H9 (cell line): ENCODE data around the gene MPP2. TPM values are rescaled to one million over a fixed set of nuclear protein-coding genes. Genes with fewer than 3 reads are reported as not detected.

Experiments
- DNase-seq: peaks from one replicate; pipeline ENCODE4 v3.0.0-alpha.2; 2017
- H2AFZ ChIP-seq: one replicate; pipeline ENCODE4 v1.6.1; 2013; ENCODE audit warnings: mild to moderate bottlenecking, low read length, control low read depth, moderate library complexity
- H2AK5ac ChIP-seq: 2 replicates; pipeline ENCODE4 v1.6.1; 2013; ENCODE audit warnings: low read length, control low read depth, mixed read lengths; ENCODE audit not compliant: insufficient read length
- H2BK120ac ChIP-seq: one replicate; pipeline ENCODE4 v1.6.1; 2013; ENCODE audit warnings: low read depth, mild to moderate bottlenecking, low read length, control low read depth, inconsistent platforms; ENCODE audit not compliant: poor library complexity, severe bottlenecking
- H2BK12ac ChIP-seq: 2 replicates; pipeline ENCODE4 v1.6.1; 2013; ENCODE audit warnings: low read length, control low read depth, mixed read lengths, low read depth; ENCODE audit not compliant: insufficient read length
- H2BK15ac ChIP-seq: 2 replicates; pipeline ENCODE4 v1.6.1; 2013; ENCODE audit warnings: low read depth, low read length, control low read depth
- H2BK20ac ChIP-seq: one replicate; pipeline ENCODE4 v1.6.1; 2013; ENCODE audit warnings: low read depth, mild to moderate bottlenecking, low read length, control low read depth, inconsistent platforms; ENCODE audit not compliant: poor library complexity, severe bottlenecking
- H2BK5ac ChIP-seq: 2 replicates; pipeline ENCODE4 v1.6.1; 2013; ENCODE audit warnings: low read length, control low read depth, mixed read lengths; ENCODE audit not compliant: insufficient read length
- H3K14ac ChIP-seq: 2 replicates; pipeline ENCODE4 v1.6.1; 2013; ENCODE audit warnings: low read length, control low read depth; ENCODE audit not compliant: insufficient read depth
- H3K18ac ChIP-seq: 2 replicates; pipeline ENCODE4 v1.6.1; 2013; ENCODE audit warnings: low read depth, mild to moderate bottlenecking, mixed read lengths, low read length, control low read depth; ENCODE audit not compliant: insufficient read length
- H3K23ac ChIP-seq: 2 replicates; pipeline ENCODE4 v1.6.1; 2013; ENCODE audit warnings: low read length, control low read depth, mixed read lengths, low read depth; ENCODE audit not compliant: insufficient read length
- H3K23me2 ChIP-seq: 2 replicates; pipeline ENCODE4 v1.6.1; 2013; ENCODE audit warnings: low read depth, mild to moderate bottlenecking, mixed read lengths, low read length, control low read depth; ENCODE audit not compliant: insufficient read length, poor library complexity, severe bottlenecking
- H3K27ac ChIP-seq: 2 replicates; pipeline ENCODE4 v1.5.1; 2013; ENCODE audit warnings: low read length, control low read depth, mixed read lengths, low read depth; ENCODE audit not compliant: insufficient read length
- H3K27me3 ChIP-seq: 2 replicates; pipeline ENCODE4 v1.6.1; 2013; ENCODE audit warnings: low read length, control low read depth, inconsistent platforms; ENCODE audit not compliant: insufficient read depth
- H3K4ac ChIP-seq: 2 replicates; pipeline ENCODE4 v1.6.1; 2013; ENCODE audit warnings: low read depth, mild to moderate bottlenecking, control low read depth, inconsistent platforms, low read length, moderate library complexity
- H3K4me1 ChIP-seq: 2 replicates; pipeline ENCODE4 v1.6.1; 2013; ENCODE audit warnings: low read length, control low read depth, inconsistent platforms; ENCODE audit not compliant: insufficient read depth
- H3K4me2 ChIP-seq: 2 replicates; pipeline ENCODE4 v1.6.1; 2013; ENCODE audit warnings: low read length, control low read depth, mixed read lengths; ENCODE audit not compliant: insufficient read length, insufficient read depth
- H3K56ac ChIP-seq: 2 replicates; pipeline ENCODE4 v1.6.1; 2013; ENCODE audit warnings: low read depth, mild to moderate bottlenecking, mixed read lengths, low read length, control low read depth; ENCODE audit not compliant: insufficient read length
- H3K79me1 ChIP-seq: 2 replicates; pipeline ENCODE4 v1.6.1; 2013; ENCODE audit warnings: low read depth, mild to moderate bottlenecking, moderate library complexity, low read length, control low read depth, inconsistent platforms; ENCODE audit not compliant: insufficient read depth, poor library complexity, severe bottlenecking
- H3K79me2 ChIP-seq: 2 replicates; pipeline ENCODE4 v1.6.1; 2013; ENCODE audit warnings: low read length, control low read depth, inconsistent platforms; ENCODE audit not compliant: insufficient read depth
- H3K9ac ChIP-seq: 2 replicates; pipeline ENCODE4 v1.6.1; 2013; ENCODE audit warnings: low read length, control low read depth, mixed read lengths; ENCODE audit not compliant: insufficient read length; ENCODE audit errors: extremely low read depth
- H3K9me3 ChIP-seq: one replicate; pipeline ENCODE4 v1.6.1; 2013; ENCODE audit warnings: low read depth, low read length, inconsistent platforms; ENCODE audit not compliant: control insufficient read depth
- H3T11ph ChIP-seq: one replicate; pipeline ENCODE4 v1.6.1; 2013; ENCODE audit warnings: mild to moderate bottlenecking, low read length, control low read depth, inconsistent platforms
- H4K20me1 ChIP-seq: one replicate; pipeline ENCODE4 v1.6.1; 2013; ENCODE audit not compliant: control insufficient read depth, insufficient read length, insufficient read depth
- H4K5ac ChIP-seq: 2 replicates; pipeline ENCODE4 v1.6.1; 2013; ENCODE audit warnings: low read depth, mild to moderate bottlenecking, mixed read lengths, low read length, control low read depth; ENCODE audit not compliant: insufficient read length
- H4K8ac ChIP-seq: replicated peaks from 2 replicates; pipeline ENCODE4 v1.6.1; 2013; ENCODE audit warnings: low read length, control low read depth, mixed read lengths, low read depth; ENCODE audit not compliant: insufficient read length
- H4K91ac ChIP-seq: 2 replicates; pipeline ENCODE4 v1.6.1; 2013; ENCODE audit warnings: low read depth, mild to moderate bottlenecking, moderate library complexity, mixed read lengths, low read length, control low read depth; ENCODE audit not compliant: insufficient read length
- H3K27ac Mint-ChIP-seq, 3 experiments: 2 replicates in 2 of 3; 3 replicates in 1 of 3; pipeline ENCODE4 v1.8.0; 2020 to 2021; ENCODE audit warnings: mixed read lengths in 3 of 3, mild to moderate bottlenecking in 1 of 3, moderate library complexity in 1 of 3
- H3K27me3 Mint-ChIP-seq: 2 replicates; pipeline ENCODE4 v1.8.0; 2021; ENCODE audit warnings: low read depth, mild to moderate bottlenecking, moderate library complexity, mixed read lengths
- H3K36me3 Mint-ChIP-seq, 3 experiments: 2 replicates in 2 of 3; 3 replicates in 1 of 3; pipeline ENCODE4 v1.8.0; 2020 to 2021; ENCODE audit warnings: low read depth in 3 of 3, mixed read lengths in 3 of 3; ENCODE audit not compliant: insufficient read depth in 1 of 3
- H3K4me1 Mint-ChIP-seq, 2 experiments: 2 replicates each; pipeline ENCODE4 v1.8.0; 2020; ENCODE audit warnings: mixed read lengths in 2 of 2
- H3K4me3 Mint-ChIP-seq, 2 experiments: 2 replicates in 1 of 2; 3 replicates in 1 of 2; pipeline ENCODE4 v1.8.0; 2020 to 2021; ENCODE audit warnings: mild to moderate bottlenecking in 2 of 2, mixed read lengths in 2 of 2, moderate library complexity in 1 of 2
- H3K9me3 Mint-ChIP-seq, 2 experiments: 2 replicates in 1 of 2; 3 replicates in 1 of 2; pipeline ENCODE4 v1.8.0; 2020; ENCODE audit warnings: mild to moderate bottlenecking in 2 of 2, mixed read lengths in 2 of 2, moderate library complexity in 1 of 2
- CTCF ChIP-seq: fragments of 200-600 bp; sonication (generic); conservative IDR thresholded peaks from 3 replicates; pipeline ENCODE4 v1.8.0; 2021; ENCODE audit warnings: antibody characterized with exemption, mild to moderate bottlenecking
- WGBS: extraction: QIAGEN DNeasy Blood & Tissue Kit; methylation state at CpG from one replicate; pipeline ENCODE4 v1.1.7; 2013; ENCODE audit warnings: missing lambda C conversion rate, low lambda C conversion rate, mixed read lengths; ENCODE audit not compliant: insufficient read length; ENCODE audit errors: extremely low coverage; 5-methylcytosine and 5-hydroxymethylcytosine counted together
- total RNA-seq: library from RNA; stranded (reverse); gene quantifications from 2 replicates; pipeline ENCODE4 v1.2.1, GENCODE V29; 2021

Gene MPP2
- total RNA-seq, 1 experiment from 2014 or later = 16.3 TPM

GRCh38 chr17:43844241-43844640, 63.1 kb downstream of the MPP2 start:
- H3K23me2 ChIP-seq = no peaks in the 10 kb centered on the region
- no peak overlapping the region for H3K14ac ChIP-seq
- no peak overlapping the region for H2AFZ ChIP-seq
- H3K27ac Mint-ChIP-seq = no peak overlapping the region
- H3K27me3 ChIP-seq = no peaks in the 10 kb centered on the region; the same call in 1 of the 2 replicates
- no peak overlapping the region for H3K56ac ChIP-seq
- no peak overlapping the region for H3K4me3 Mint-ChIP-seq
- H4K20me1 ChIP-seq = no peaks in the 10 kb centered on the region
- no peaks in the 10 kb centered on the region for H3K79me2 ChIP-seq
- no peak overlapping the region for H3K4ac ChIP-seq
- no peak for TF ChIP-seq CTCF
- H2BK120ac ChIP-seq = no peak overlapping the region
- H3K79me1 ChIP-seq = no peaks in the 10 kb centered on the region
- peaks cover 8% of the 10 kb centered on the region for H3K27me3 Mint-ChIP-seq
- WGBS = no CpG with 5 or more reads among the region's 5 CpGs
- H3K9ac ChIP-seq = no peak overlapping the region
- no peak overlapping the region for H3K27ac ChIP-seq
- H3K36me3 Mint-ChIP-seq = no peaks in the 10 kb centered on the region
- H3T11ph ChIP-seq = no peak overlapping the region
- H2BK5ac ChIP-seq = no peak overlapping the region
- H4K5ac ChIP-seq = no peak overlapping the region
- H3K9me3 Mint-ChIP-seq = no peaks in the 10 kb centered on the region; a peak in 1 of 5 replicates
- no peak overlapping the region for H2BK20ac ChIP-seq
- no peak overlapping the region for H2BK12ac ChIP-seq
- no peak overlapping the region for H2AK5ac ChIP-seq
- H3K4me1 Mint-ChIP-seq = peaks cover 19 to 26% of the 10 kb centered on the region in 2 experiments
- no peak overlapping the region for H2BK15ac ChIP-seq
- H3K4me1 ChIP-seq = peaks cover 4% of the 10 kb centered on the region
- H4K8ac ChIP-seq = no peak overlapping the region
- no peaks in the 10 kb centered on the region for H3K9me3 ChIP-seq
- no peak for DNase-seq
- no peak overlapping the region for H3K18ac ChIP-seq
- no peak overlapping the region for H3K4me2 ChIP-seq
- no peak overlapping the region for H3K23ac ChIP-seq
- H4K91ac ChIP-seq = no peak overlapping the region
